GM12892 (cell line): ENCODE data around the gene IL1RAPL1.

ENCODE experiments used
- POLR2A ChIP-seq: IDR thresholded peaks from 2 replicates; pipeline ENCODE4 v1.6.1; 2011; ENCODE audit warnings: low read depth, low read length, control low read depth
- POLR2AphosphoS5 ChIP-seq: IDR thresholded peaks from 2 replicates; pipeline ENCODE4 v1.6.1; 2011; ENCODE audit warnings: low read depth, low read length, control low read depth
- TAF1 ChIP-seq: IDR thresholded peaks from 2 replicates; pipeline ENCODE4 v1.6.1; 2011; ENCODE audit warnings: low read depth, mild to moderate bottlenecking, control low read depth, low read length, borderline replicate concordance

GRCh38 chrX:29269390-29269789 is 682.1 kb downstream of the IL1RAPL1 start:
- TF ChIP-seq POLR2A (no peak), POLR2AphosphoS5 (no peak), TAF1 (no peak)
